GM18498 (cell line): Measurements from ENCODE around the gene ARPC1B.
"Not testable (repeated sequence)": the region's sequence is repeated elsewhere in the genome, so short reads cannot be mapped to it uniquely, and the experiment has no call there.

ENCODE experiments used
- ATAC-seq: cut with Tn5 transposase; IDR thresholded peaks from one replicate; pipeline ENCODE4 v1.9.1; 2021; ENCODE audit warnings: mild to moderate bottlenecking, moderate library complexity; ENCODE audit not compliant: unreplicated experiment

The ARPC1B gene

DNA sequence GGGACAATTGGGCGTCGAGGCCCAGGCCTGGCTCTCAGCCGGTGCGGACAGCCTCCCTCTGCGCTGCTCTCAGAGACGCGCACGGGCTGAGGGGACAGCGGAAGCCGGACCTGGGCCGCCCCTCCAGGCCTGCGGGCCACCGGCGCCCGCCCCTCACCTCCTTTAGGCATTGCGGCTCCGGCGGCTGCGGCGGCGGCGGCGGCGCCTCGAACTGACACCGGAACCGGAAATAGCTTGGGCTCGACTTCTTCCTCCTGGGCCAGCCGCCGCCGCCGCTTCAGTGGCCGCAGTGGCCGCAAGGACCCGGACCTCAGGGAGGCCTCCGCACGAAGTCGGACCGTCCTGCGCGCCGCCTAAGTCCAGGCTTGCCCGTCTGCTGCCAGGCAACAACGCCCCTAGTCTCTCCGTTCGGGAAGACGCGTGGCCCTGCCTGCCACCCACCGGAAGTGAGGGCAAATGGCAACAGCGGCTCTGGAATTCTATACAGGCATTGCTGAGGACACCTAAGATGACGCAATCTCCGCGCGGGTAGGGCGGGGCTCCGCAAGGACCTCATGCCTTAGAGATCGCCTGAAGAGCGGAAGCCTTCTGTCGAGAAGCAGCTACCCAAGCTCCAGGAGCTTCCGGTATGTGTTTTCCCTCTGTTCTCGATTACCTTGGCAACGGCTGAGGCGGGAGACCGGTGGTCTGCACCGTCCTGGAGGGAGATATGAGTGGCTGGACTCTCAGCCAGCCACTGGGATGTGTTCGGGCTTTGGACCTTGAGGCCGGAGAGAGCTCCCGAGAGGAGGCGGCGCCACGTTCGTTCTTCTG, 34.1 kb downstream of the ARPC1B start, which contains the start of the genes BUD31 and PDAP1:
TSS of gene BUD31 (plus strand) at position 591 of the 813 bp plus-strand sequence. CDS start 2,124 bp downstream, outside the sequence.
TSS of gene PDAP1 (minus strand) at position 219 of the 813 bp plus-strand sequence. CDS start at position 170, 49 bp downstream.
- ATAC-seq = peak; percentile 80

- ATAC-seq = peak; percentile 8
Measured at GRCh38 chr7:99409192-99409572, 34.7 kb downstream of the ARPC1B start.

DNA sequence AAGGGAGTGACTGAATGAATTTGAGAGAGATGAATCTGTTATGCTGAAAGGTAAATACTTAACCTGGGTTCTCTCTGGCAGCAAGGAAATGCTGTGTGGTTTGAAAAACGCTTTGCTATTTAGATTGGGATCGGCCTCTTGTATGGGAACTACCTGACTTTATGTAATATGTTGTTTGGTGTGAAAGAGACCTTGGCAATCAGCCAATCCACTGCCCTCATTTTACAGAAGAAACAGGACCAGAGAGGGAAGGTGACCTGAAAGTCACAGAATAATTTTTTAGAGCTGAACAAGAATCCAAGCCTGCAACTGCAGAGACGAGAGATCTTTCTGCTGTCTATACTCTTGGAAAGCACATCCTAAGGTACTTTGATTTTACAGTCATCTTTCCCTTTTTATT, 35.3 kb downstream of the ARPC1B start:
- no peak for ATAC-seq

DNA sequence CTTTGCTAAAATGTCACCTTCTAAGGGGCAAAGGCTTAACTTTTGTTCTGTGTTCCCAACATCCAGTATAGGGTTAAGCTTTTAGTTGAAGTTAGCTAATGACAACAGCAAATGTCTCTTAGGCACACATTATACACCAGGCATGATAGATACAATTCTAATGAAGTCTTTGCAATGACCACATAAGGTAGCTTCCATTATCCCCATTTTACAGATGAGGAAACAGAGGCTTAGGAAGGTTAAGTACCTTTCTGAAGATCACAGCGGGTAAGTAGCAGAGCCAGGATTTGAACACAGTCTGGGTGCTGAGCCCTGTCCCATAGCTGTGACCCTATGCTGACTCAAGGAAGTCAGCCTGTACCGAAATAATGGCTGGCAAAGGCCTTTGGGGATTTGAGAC, 36.1 kb downstream of the ARPC1B start:
- no peak for ATAC-seq

GRCh38 chr7:99415513-99416127, 41.1 kb downstream of the ARPC1B start:
- not testable (repeated sequence) for ATAC-seq

DNA sequence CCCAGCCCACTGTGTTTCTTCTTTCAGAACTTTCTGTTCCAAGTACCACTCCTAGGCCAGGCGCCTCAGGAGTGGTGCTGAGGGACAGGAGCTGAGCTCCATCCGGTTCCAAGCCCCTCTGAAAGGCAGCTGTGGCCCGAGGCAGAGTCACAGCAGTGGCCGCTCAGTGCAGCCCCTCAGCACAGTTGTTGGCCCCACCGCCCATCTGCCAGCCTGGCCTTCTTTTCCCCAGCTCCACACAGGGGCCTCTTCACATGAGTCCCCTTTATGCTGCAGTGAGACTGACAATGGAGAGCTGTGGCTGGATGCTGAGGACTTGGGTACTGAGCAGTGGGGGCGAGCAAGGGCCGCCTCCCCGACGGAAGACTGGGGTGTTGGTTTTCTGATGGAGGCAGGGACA, 43.7 kb downstream of the ARPC1B start:
- ATAC-seq = no peak

GRCh38 chr7:99419323-99420021, 44.9 kb downstream of the ARPC1B start:
- ATAC-seq = no peak

DNA sequence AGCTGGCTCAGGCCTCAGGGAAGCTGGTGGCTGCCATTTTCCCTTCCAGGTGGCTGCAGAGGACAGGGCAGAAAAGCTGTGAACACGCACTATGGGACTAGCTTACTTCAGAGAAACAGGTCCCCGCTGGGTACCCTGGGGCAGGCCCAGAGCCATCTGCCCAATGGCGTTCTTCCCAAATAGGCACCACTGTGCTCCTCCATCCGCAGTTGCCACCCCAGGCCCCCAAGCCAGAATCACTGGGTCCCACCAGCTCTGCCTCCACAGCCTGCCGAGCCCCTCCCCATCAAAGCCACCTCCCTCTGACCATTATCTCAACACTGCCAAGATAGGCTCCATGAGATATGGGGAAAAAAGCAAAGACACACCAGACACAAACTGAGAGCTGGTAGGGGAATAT, 45.7 kb downstream of the ARPC1B start:
- no peak for ATAC-seq

- no peak for ATAC-seq
Measured at GRCh38 chr7:99420986-99421385, 46.5 kb downstream of the ARPC1B start.

- ATAC-seq = no peak
Measured at GRCh38 chr7:99422186-99422585, 47.7 kb downstream of the ARPC1B start.

DNA sequence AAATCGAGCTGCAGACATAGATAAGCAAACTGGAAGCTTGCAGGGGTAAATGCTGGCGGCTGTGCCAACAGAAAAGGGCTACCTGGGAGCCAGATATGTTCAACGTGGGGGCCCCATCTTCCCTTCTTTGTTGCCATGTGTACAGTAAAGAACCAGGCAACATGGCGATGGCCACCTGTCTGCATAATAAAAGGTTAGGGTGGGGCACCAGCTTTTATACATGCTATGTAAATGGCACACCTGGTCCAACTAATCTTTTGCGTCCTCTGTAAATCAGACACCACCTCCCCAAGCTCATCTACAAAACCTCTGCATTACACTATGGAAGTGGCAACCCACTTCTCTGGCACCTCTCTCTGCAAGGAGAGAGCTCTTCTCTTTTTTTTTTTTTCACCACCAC, 48.1 kb downstream of the ARPC1B start:
- no peak for ATAC-seq

DNA sequence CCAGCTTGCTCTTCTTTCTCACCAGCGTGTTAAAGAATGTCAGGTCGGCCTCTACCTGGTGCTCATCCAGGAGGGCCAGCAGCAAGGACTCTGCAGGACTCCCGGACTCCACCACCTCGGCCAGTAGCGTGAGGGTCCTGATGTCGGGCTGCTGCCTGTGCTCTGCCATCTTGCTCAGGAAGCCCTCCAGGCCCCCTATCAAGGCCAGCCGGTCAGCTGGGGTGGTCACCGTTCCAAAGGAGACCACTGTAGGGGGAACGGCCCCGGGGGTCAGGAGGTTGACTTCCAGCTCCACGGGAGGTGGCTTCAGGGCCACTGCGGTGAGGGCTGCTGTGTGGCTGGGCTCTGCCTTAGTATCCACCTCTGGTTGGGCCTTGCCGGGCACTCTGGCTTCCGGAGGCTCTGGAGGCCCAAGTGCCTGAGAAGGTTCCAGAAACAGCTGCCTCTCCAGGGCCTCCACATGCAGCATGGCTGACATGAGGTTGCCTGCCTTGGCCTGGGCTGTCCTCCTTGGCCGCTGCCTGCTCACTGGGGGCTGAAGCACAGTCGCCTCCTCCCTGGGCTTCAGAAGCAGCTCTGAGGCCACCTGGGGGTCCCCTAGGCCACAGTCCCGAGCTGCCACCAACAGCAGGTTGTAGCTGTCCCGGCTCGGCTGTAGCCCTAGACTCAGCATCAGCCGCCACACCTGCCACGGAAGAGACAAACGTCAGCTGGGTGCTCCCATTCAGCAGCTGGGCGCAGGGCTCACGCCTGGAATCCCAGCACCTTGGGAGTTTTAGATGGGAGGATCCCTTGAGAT, 50.6 kb downstream of the ARPC1B start:
- no peak for ATAC-seq

GRCh38 chr7:99428972-99429566, 54.5 kb downstream of the ARPC1B start:
- no peak for ATAC-seq

DNA sequence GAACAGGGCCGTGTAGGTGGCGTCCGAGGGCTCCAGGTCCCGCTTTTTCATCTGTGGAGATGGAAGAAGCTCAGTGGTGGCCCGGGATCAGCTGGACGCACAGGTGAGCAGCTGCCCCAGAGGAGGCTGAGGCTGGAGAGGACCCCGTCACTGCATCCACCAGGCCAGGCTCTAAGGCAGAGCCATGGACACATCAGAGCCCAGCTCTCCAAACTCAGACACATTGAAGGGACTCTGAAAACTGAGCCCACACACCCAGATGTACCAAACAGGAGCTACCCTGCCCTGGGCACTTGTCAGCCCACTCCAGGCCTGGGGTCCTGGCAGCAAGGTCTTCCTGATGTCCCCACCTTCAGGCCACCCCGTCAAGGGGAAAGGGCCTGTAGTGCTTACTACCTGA, 55.2 kb downstream of the ARPC1B start:
- no peak for ATAC-seq

DNA sequence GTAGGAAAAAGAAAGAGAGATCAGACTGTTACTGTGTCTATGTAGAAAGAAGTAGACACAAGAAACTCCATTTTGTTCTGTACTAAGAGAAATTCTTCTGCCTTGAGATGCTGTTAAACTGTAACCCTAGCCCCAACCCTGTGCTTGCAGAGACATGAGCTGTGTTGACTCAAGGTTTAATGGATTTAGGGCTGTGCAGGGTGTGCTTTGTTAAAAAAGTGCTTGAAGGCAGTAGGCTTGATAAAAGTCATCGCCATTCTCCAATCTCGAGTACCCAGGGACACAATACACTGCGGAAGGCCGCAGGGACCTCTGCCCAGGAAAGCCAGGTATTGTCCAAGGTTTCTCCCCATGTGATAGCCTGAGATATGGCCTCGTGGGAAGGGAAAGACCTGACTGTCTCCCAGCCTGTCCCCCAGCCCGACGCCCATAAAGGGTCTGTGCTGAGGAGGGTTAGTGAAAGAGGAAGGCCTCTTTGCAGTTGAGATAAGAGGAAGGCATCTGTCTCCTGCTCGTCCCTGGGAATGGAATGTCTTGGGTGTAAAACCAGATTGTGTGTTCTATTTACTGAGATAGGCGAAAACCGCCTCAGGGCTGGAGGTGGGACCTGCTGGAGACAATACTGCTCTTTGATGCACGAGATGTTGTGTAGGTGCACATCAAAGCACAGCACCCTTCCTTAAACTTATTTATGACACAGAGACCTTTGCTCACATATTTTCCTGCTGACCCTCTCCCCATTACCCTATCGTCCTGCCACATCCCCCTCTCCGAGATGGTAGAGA, 57.4 kb downstream of the ARPC1B start:
- not testable (repeated sequence) for ATAC-seq

DNA sequence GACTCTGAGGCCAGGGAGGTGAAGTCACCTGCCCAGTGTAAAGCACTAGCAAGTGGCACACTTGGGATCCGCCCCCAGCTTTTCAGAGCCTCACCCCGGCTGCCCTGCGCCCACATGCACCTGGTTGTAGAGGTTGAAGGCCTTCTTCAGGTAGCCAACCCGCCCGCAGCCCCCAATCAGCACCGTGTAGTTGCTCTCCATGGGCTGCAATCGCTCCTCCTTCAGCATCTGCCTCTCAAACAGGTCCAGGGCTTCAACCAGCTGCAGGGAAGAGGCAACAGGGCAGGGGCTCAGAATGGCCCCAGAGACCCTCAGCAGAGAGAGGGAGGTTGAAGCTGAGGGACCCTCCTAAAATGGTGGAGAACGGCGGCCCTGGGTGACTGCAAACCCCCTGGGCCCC, 58.6 kb downstream of the ARPC1B start:
- ATAC-seq = no peak

DNA sequence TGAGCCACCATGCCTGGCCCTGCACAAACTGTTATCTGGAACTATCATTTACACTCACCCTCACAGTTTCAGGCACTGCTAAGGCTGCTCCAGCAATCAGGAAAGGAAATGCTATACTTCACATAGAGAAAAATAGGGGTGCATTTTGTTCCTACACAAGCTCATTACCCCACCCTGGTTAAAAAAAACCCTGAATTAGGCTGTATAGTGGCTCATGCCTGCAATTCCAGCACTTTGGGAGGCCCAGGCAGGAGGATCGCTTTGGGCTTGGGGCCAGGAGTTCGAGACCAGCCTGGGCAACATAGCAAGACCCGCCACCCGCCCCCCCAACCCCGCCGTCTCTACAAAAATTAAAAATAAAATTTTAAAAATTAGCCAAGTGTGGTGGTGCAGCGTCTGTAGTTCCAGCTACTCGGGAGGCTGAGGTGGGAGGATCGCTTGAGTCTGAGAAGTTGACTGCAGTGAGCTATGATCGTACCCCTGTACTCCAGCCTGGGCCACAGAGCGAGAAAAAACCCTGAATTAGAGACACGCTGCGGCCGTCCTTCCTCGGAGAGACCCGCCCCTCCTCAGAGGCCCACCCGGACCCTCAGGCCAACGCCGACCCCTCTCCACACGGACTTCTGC, 63.5 kb downstream of the ARPC1B start:
- no peak for ATAC-seq

DNA sequence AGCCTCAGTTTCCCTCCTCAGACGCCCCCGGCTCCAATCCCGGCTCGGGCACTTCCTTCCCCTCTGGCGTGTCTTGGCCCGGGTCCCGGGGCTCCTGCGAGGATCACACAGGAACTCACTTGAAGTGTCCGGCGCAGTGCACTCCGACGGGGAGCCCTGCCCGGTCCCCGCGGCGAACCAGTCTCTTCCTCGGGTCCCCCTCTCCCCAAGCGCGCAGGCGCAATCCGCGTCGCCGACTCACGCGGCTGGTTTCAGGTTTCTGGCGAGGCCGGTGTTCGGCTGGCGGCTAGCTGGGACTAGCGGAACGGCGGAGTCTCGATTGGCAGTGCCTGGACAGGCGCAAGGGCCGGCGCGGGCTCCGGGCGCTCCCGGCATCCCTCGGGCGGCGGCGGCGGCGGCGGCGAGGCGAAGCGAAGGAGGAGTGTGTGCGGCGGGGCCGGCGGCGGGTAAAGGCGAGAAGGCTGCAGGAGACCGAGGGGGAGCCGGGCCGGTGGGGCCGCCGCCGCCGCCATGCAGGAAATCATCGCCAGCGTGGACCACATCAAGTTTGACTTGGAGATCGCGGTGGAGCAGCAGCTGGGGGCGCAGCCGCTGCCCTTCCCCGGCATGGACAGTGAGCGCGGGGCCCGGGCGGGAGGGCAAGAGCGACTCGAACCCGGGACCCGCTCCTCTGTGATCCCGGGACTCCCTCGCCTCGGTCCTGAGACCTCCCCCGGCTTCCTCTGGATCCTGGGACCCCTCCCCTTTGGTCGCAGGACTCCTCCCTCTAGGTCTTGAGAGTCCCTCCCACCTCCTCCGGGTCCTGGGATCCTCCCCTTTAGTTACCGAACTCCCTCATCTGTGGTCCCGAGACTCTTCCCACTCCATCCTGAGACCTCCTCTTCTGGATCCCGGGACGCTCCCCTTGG, 64.3 kb downstream of the ARPC1B start, which contains the start of the genes CPSF4 and PTCD1:
TSS of gene CPSF4 (plus strand) at position 371 of the 908 bp plus-strand sequence. CDS start at position 511, 140 bp downstream.
TSS of gene PTCD1 (minus strand) at position 226 of the 908 bp plus-strand sequence. CDS start 3,556 bp downstream, outside the sequence.
- ATAC-seq = peak; percentile 93
